ENCODE results near the gene SIM1.

SIM1 gene

GRCh38 chr6:100462706-100463629, 1.8 kb downstream of the SIM1 start:
- DNase-seq (ENCODE audit: low read depth) = no peak
- TF ChIP-seq, protein P1, sequence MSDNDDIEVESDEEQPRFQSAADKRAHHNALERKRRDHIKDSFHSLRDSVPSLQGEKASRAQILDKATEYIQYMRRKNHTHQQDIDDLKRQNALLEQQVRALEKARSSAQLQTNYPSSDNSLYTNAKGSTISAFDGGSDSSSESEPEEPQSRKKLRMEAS (IDR thresholded peaks at IDR 0.05; ENCODE audit: low read depth, low read length) = no peak
- TF ChIP-seq POLR2A (IDR thresholded peaks at IDR 0.05; ENCODE audit: extremely low read depth, insufficient read length) = no peak
- no peak for TF ChIP-seq CTCF (IDR thresholded peaks at IDR 0.05; ENCODE audit: low read depth, low read length)
- TF ChIP-seq MYC (IDR thresholded peaks at IDR 0.05; ENCODE audit: low read depth, low read length) = no peak
- H3K4me3 ChIP-seq (ENCODE audit: low read depth, low read length) = no peak overlapping the region

- H3K4me3 ChIP-seq (ENCODE audit: low read depth, low read length) = no peak overlapping the region
- DNase-seq (ENCODE audit: low read depth) = no peak
- TF ChIP-seq MYC (IDR thresholded peaks at IDR 0.05; ENCODE audit: low read depth, low read length) = no peak
- TF ChIP-seq POLR2A (IDR thresholded peaks at IDR 0.05; ENCODE audit: extremely low read depth, insufficient read length) = no peak
- TF ChIP-seq, protein P1 (IDR thresholded peaks at IDR 0.05; ENCODE audit: low read depth, low read length) = no peak
- TF ChIP-seq CTCF (IDR thresholded peaks at IDR 0.05; ENCODE audit: low read depth, low read length) = no peak
These were observed 2.6 kb downstream of the SIM1 start for GRCh38 chr6:100461917-100462705.

- H3K4me3 ChIP-seq (ENCODE audit: low read depth, low read length) = peak overlapping the region; percentile 35
- no peak for TF ChIP-seq CTCF (IDR thresholded peaks at IDR 0.05; ENCODE audit: low read depth, low read length)
- TF ChIP-seq POLR2A (IDR thresholded peaks at IDR 0.05; ENCODE audit: extremely low read depth, insufficient read length) = no peak
- TF ChIP-seq, protein P1 (IDR thresholded peaks at IDR 0.05; ENCODE audit: low read depth, low read length) = no peak
- no peak for TF ChIP-seq MYC (IDR thresholded peaks at IDR 0.05; ENCODE audit: low read depth, low read length)
- peak; percentile 53 for DNase-seq (ENCODE audit: low read depth)
These were observed 3.3 kb downstream of the SIM1 start for GRCh38 chr6:100461278-100461916.

GRCh38 chr6:100460650-100461204, 4.0 kb downstream of the SIM1 start:
- DNase-seq (ENCODE audit: low read depth) = peak; percentile 27
- peak overlapping the region; percentile 35 for H3K4me3 ChIP-seq (ENCODE audit: low read depth, low read length)
- TF ChIP-seq CTCF (IDR thresholded peaks at IDR 0.05; ENCODE audit: low read depth, low read length) (peak; percentile 37), POLR2A (IDR thresholded peaks at IDR 0.05; ENCODE audit: extremely low read depth, insufficient read length) (no peak)

GRCh38 chr6:100459592-100460184, 5.0 kb downstream of the SIM1 start:
- TF ChIP-seq, protein P1 (IDR thresholded peaks at IDR 0.05; ENCODE audit: low read depth, low read length) = no peak
- TF ChIP-seq MYC (IDR thresholded peaks at IDR 0.05; ENCODE audit: low read depth, low read length) (no peak), POLR2A (IDR thresholded peaks at IDR 0.05; ENCODE audit: extremely low read depth, insufficient read length) (no peak), CTCF (IDR thresholded peaks at IDR 0.05; ENCODE audit: low read depth, low read length) (no peak)

More at GRCh38 chr6:100459592-100460184, 5.0 kb downstream of the SIM1 start:
- H3K4me3 ChIP-seq (ENCODE audit: low read depth, low read length) = no peak overlapping the region
- DNase-seq (ENCODE audit: low read depth) = no peak
